ENCODE data around the gene NECTIN1. TPM values are rescaled to one million over a fixed set of nuclear protein-coding genes. Genes with fewer than 3 reads are reported as not detected.
A peak's percentile ranks its signal among the peaks of the same experiment; 100 is the strongest.

NECTIN1 gene
- total and polyA plus RNA-seq, 2 of the 4 experiments (the other 2 are of a cell fraction): 2.3 to 4.2 TPM

DNA sequence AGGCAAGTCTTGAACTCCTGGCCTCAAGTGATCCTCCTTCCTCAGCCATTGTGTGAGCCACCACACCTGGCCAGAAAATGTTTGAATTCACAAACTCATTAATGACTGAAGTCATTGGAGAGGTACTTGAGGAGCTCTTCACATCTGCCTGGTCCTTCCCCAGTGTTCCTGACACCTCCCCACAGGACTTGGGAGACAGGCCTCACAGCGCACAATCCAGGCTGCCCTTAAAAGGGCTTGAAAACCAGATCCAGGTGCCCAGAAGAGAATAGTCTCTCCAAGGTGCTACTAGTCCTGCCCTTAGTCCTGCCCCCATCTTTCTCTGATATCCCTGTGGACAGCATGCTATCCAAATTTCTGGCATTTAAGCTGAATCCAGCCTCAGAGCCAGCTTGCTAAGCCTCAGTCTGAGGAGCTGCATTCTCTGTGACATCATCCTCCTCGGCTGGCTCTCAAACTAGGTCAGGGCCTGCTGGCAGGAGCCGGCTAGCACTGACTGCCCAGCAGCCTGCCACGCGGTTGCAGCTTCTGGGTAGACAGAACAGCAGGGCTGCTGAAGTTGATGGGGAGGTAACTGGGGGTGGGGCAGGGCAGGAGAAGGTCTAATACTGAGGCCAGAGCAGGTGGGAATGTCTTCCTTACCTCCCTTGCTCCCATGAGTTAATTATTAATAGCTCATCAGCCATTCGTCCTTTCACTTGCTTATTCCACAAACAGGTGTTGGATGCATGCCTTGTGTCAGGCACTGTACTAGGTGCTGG is 35.3 kb upstream of the NECTIN1 start:
- Histone ChIP-seq H3K4me3 (ENCODE audit: insufficient read depth, low read depth, low read length) (no peak overlapping the region), H3K4ac (ENCODE audit: low read depth, low read length) (no peak overlapping the region), H3K9ac (ENCODE audit: low read depth, low read length) (no peak overlapping the region), H2AK5ac (ENCODE audit: low read depth, low read length) (no peak overlapping the region), H2BK5ac (ENCODE audit: low read depth, low read length, poor library complexity, severe bottlenecking) (no peak overlapping the region), H3K27me3 (ENCODE audit: control insufficient read depth, insufficient read depth, low read length) (peaks cover 15% of the 10 kb centered on the region), H3K4me2 (ENCODE audit: low read depth, low read length) (no peak overlapping the region), H3K9me3 (ENCODE audit: control insufficient read depth, insufficient read depth, low read length) (no peaks in the 10 kb centered on the region; the same call in 1 of the 2 replicates), H4K5ac (ENCODE audit: low read depth, low read length) (no peak overlapping the region), H3K27ac (ENCODE audit: insufficient read depth, low read length) (no peak overlapping the region), H2AK9ac (replicated peaks; ENCODE audit: low read depth, low read length, poor library complexity) (no peak overlapping the region), H2BK20ac (ENCODE audit: low read depth, low read length) (no peak overlapping the region), H2BK15ac (ENCODE audit: low read depth, low read length) (no peak overlapping the region), H4K91ac (ENCODE audit: insufficient read depth, low read depth, low read length) (no peak overlapping the region), H3K36me3 (ENCODE audit: control insufficient read depth, insufficient read depth, low read length) (no peaks in the 10 kb centered on the region), H3K56ac (ENCODE audit: extremely low read depth, insufficient read depth, low read length) (no peak overlapping the region), H3K23ac (ENCODE audit: low read depth, low read length) (no peak overlapping the region), H4K20me1 (ENCODE audit: insufficient read depth, low read length) (no peaks in the 10 kb centered on the region), H2AFZ (replicated peaks; ENCODE audit: low read length, poor library complexity) (no peak overlapping the region), H3K4me1 (ENCODE audit: control insufficient read depth, insufficient read depth, low read length) (no peaks in the 10 kb centered on the region), H2BK120ac (ENCODE audit: low read depth, low read length) (no peak overlapping the region), H4K8ac (ENCODE audit: low read depth in 2 of 2, low read length in 2 of 2) (no peak overlapping the region), H3K14ac (replicated peaks; ENCODE audit: low read depth, low read length) (no peak overlapping the region), H3K79me1 (ENCODE audit: low read depth in 1 of 2, low read length in 2 of 2) (no peaks in the 10 kb centered on the region), H3K9me1 (ENCODE audit: insufficient read depth, low read length) (no peaks in the 10 kb centered on the region), H3K18ac (ENCODE audit: low read depth, low read length) (no peak overlapping the region)
- ChIA-PET CTCF (no interaction called here), POLR2A (ENCODE audit: unreplicated experiment) (no interaction called here)
- no peak for TF ChIP-seq FOS (IDR thresholded peaks at IDR 0.05; ENCODE audit: low read depth, low read length)
- TF ChIP-seq RFX5 (IDR thresholded peaks at IDR 0.05; ENCODE audit: low read depth, low read length): no peak
- TF ChIP-seq CEBPB (IDR thresholded peaks at IDR 0.05; ENCODE audit: low read depth, low read length): no peak
- no peak for TF ChIP-seq MXI1 (IDR thresholded peaks at IDR 0.05; ENCODE audit: borderline replicate concordance, low read depth, low read length)
- TF ChIP-seq, protein P1, sequence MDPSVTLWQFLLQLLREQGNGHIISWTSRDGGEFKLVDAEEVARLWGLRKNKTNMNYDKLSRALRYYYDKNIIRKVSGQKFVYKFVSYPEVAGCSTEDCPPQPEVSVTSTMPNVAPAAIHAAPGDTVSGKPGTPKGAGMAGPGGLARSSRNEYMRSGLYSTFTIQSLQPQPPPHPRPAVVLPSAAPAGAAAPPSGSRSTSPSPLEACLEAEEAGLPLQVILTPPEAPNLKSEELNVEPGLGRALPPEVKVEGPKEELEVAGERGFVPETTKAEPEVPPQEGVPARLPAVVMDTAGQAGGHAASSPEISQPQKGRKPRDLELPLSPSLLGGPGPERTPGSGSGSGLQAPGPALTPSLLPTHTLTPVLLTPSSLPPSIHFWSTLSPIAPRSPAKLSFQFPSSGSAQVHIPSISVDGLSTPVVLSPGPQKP (IDR thresholded peaks at IDR 0.05; ENCODE audit: borderline replicate concordance, low read depth, low read length): no peak
- no peak for TF ChIP-seq RAD21 (IDR thresholded peaks at IDR 0.05; ENCODE audit: low read length)
- TF ChIP-seq NFE2L2 (IDR thresholded peaks at IDR 0.05; ENCODE audit: low read depth, low read length): no peak
- TF ChIP-seq MAZ (IDR thresholded peaks at IDR 0.05; ENCODE audit: borderline replicate concordance, low read depth, low read length): no peak
- TF ChIP-seq BHLHE40 (IDR thresholded peaks at IDR 0.05; ENCODE audit: low read depth, low read length): no peak
- no peak for TF ChIP-seq RCOR1 (IDR thresholded peaks at IDR 0.05; ENCODE audit: insufficient replicate concordance, low read length)
- TF ChIP-seq, protein P2, sequence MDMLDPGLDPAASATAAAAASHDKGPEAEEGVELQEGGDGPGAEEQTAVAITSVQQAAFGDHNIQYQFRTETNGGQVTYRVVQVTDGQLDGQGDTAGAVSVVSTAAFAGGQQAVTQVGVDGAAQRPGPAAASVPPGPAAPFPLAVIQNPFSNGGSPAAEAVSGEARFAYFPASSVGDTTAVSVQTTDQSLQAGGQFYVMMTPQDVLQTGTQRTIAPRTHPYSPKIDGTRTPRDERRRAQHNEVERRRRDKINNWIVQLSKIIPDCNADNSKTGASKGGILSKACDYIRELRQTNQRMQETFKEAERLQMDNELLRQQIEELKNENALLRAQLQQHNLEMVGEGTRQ (IDR thresholded peaks at IDR 0.05; ENCODE audit: low read depth, low read length): no peak
- TF ChIP-seq CTCF (conservative IDR thresholded peaks at IDR 0.05; ENCODE audit: low read depth, low read length): no peak
- no peak for TF ChIP-seq POLR2A (IDR thresholded peaks at IDR 0.05; ENCODE audit: low read depth, low read length)
- TF ChIP-seq MAFK (IDR thresholded peaks at IDR 0.05; ENCODE audit: low read depth, low read length): no peak
- TF ChIP-seq CHD1 (IDR thresholded peaks at IDR 0.05; ENCODE audit: low read depth, low read length): no peak
- no peak for TF ChIP-seq SMC3 (IDR thresholded peaks at IDR 0.05; ENCODE audit: low read depth, low read length)
- DNase-seq (peak; percentile 42), ATAC-seq (ENCODE audit: low read depth) (peak; percentile 86)
- WGBS, 2 experiments (ENCODE audit: extremely low coverage in 2 of 2, insufficient read length in 1 of 2): 50% methylated on average over 2 of the region's 6 CpGs; no CpG with 5 or more reads in 1 of the 2 experiments
- in situ Hi-C loops (cut with MboI; ENCODE audit: low sequenced_read_pairs) (no loop called here), dilution Hi-C loops (cut with HindIII; ENCODE audit: low sequenced_read_pairs, unreplicated experiment) (no loop called here), intact Hi-C loops (cut with micrococcal nuclease) (no loop called here)
- BruUV-seq (replicated peaks): no TSS peak

Measured in IMR-90 (cell line).